GM10847 (cell line): Measurements from ENCODE around the gene PTTG1IP.

Experiments
- POLR2A ChIP-seq: IDR thresholded peaks from 2 replicates; pipeline ENCODE4 v1.6.1; 2011; ENCODE audit not compliant: insufficient read length; ENCODE audit errors: extremely low read depth

PTTG1IP gene

DNA sequence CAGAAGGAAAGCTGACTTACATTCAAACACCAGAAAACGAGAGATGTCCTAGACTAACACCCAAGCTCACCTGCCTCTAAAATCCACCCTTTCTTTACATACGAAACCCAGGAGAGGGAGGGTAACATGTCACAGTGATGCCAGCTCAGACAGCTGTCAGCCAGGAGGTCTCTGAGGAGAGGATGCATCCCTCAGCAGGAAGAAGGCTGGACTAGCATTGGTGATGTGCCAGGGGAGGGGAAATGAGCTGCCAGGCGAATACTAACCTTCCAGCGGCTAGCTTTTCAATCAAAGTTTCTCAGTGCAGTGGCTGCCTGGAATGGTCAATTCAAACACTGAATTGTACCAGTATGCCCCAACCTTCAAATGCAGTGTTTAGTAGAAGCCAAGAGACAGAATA is 68.3 kb downstream of the PTTG1IP start:
- no peak for TF ChIP-seq POLR2A

DNA sequence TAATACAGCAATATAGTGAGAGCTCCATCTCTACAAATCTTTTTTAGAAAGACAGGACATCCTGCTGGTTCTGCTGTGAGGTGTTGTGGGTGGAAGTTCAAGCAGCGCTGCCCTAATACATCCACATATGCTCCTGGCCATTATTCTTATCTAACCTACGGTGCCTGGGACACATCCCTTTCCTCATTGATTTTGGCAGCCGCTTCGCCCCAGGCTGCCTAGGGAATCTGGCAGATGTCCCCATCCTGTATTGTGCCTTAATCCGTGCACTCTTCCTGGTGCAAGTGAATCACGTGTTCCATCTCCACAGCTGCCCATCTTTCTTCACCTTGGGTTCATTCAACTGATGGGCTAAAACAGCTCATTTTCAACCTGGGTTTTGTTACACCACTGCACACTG is 68.7 kb downstream of the PTTG1IP start:
- no peak for TF ChIP-seq POLR2A

- no peak for TF ChIP-seq POLR2A
These were observed 69.8 kb downstream of the PTTG1IP start for GRCh38 chr21:44803651-44804050.

DNA sequence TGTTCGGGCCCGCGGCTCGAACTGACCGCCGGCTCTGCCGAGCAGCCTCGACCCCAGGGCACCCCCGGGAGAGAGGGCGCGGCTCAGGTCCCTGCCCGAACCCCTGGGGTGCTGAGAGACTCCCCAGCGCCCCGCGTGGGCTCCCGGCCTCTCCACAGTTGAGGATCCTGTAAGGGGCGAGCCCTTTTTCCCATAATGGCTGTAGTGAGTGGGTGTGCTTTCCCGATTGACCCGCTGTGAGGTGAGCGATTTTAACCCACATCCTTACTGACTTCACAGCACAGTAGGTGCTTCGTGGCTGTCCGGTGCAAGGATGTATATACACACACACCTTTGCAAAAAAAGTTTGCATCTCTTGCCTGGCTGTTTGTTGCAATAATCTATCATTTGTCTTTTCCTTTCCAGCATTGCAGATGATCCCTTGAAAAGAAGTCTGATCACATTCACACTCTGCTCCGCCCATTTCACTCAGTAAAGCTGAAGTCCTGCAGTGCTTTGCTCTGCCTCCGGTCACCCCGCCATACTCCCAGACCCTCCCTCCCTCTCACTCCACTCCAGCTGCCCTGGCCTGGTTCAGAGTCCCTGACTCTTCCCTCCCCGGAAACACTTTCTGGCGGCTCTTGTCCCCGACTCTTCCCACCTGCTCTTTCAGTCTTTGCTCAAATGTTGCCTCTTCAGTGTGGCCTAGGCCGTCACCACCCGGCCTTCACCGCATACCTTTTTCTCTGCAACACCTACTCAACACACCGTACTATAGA is 70.9 kb downstream of the PTTG1IP start:
- TF ChIP-seq POLR2A: no peak

DNA sequence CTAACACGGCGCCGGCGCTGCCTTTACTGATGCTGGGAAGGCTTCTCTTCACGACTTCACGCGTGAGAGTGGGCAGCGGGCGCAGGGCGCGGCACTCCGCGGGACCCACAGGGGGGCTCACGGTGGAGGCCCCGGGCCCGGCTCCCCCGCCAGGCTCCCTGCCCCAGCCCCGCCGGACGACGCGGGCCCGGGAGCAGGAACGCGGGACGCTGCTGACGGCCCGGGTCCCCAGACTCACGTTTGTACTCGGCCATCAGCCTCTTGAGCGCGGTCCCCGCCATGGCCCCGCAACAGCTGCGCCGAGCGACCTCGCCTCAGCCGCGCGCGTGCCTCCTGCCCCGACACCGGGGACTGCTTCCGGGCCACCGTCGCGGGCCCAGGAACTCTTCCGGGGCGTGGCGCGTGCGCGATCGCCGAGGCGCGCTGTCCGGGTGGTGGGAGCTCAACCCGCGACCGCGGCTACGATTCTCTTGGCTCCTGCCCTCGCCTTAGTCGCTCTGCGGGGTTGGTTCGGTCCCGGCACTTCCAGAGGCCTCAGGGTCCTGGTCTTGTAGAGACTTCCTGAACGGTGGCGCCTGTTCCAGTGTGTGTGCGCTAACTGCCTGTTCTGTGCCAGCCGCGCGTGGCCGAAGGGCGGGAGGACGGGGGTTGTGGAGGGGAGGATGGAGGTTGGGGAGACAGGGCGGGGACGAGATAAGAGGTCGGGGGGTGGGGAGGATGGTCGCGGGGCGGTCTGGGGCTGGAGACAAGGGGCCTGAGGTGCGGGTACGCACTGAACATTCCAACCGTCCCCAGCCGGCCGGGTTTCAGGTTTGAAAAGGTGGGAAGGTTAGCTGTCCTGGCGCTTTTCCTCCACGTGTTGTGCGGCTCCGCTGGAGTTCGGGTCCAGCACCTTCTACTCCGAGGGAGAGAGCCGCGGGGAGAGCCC is 71.8 kb downstream of the PTTG1IP start, which contains the start of gene UBE2G2:
TSS of gene UBE2G2 (minus strand) at position 353 of the 928 bp plus-strand sequence. CDS start at position 281, 72 bp downstream.
- TF ChIP-seq POLR2A: peak; percentile 86

DNA sequence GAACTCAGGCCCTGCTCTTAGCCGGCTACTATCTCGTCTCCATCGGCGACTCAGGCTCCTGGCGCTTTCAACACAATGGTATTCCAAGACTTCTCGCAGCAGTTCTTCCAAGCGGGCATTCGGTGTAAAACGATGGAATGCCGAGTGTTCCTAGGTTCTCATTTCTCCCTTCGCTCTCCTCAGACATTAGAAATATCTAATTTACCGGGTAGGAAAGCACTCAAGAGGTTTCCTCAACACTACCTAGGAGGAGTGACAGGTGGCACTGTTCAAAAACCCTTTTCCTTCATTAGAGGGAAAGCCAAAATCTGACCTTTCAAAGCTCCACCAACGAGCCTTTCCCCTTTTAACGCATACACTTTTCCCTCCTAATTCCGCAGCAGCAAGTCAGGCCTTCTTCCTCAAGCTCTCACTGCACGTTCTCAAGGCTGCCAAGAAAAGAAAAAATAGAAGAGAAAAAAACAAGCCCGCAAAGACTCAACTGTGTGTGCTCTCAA is 72.5 kb downstream of the PTTG1IP start:
- TF ChIP-seq POLR2A: no peak

- TF ChIP-seq POLR2A: no peak
These were observed 73.4 kb downstream of the PTTG1IP start for GRCh38 chr21:44800103-44800502.

GRCh38 chr21:44799646-44800045 is 73.8 kb downstream of the PTTG1IP start:
- TF ChIP-seq POLR2A: no peak
